Activated T-cell treated with anti-CD3 and anti-CD28 coated beads for 1 hour (primary cell): ENCODE results near the gene DNAJC30.
"Not testable (repeated sequence)": the region's sequence is repeated elsewhere in the genome, so short reads cannot be mapped to it uniquely, and the experiment has no call there.

Experiments
- DNase-seq: peaks from one replicate; pipeline ENCODE4 v3.0.0-alpha.2; 2020; ENCODE audit warnings: low read depth

Gene DNAJC30

GRCh38 chr7:73683056-73683787, at the start of gene DNAJC30, which contains the start of gene BUD23:
DNAJC30 (minus strand) TSS chr7:73683453; CDS start chr7:73683423, 30 bp downstream.
BUD23 (plus strand) TSS chr7:73683597; CDS start chr7:73683626, 29 bp downstream.
- DNase-seq, result peak; percentile 97

GRCh38 chr7:73732397-73732796, 49.1 kb upstream of the DNAJC30 start:
- no peak for DNase-seq

- no peak for DNase-seq
Observed at GRCh38 chr7:73730485-73730884, 47.2 kb upstream of the DNAJC30 start.

GRCh38 chr7:73728551-73728950, 45.3 kb upstream of the DNAJC30 start:
- no peak for DNase-seq

GRCh38 chr7:73727952-73728351, 44.7 kb upstream of the DNAJC30 start:
- DNase-seq, result no peak

GRCh38 chr7:73726083-73726466, 42.8 kb upstream of the DNAJC30 start:
- DNase-seq, result no peak

GRCh38 chr7:73723813-73724212, 40.6 kb upstream of the DNAJC30 start:
- no peak for DNase-seq

GRCh38 chr7:73722785-73723184, 39.5 kb upstream of the DNAJC30 start:
- no peak for DNase-seq

GRCh38 chr7:73722182-73722581, 38.9 kb upstream of the DNAJC30 start:
- DNase-seq, result not testable (repeated sequence)

GRCh38 chr7:73721377-73721817, 38.1 kb upstream of the DNAJC30 start:
- no peak for DNase-seq

GRCh38 chr7:73720443-73720842, 37.2 kb upstream of the DNAJC30 start:
- DNase-seq, result not testable (repeated sequence)

- no peak for DNase-seq
Observed at GRCh38 chr7:73719806-73720169, 36.5 kb upstream of the DNAJC30 start.

GRCh38 chr7:73718905-73719805, 35.9 kb upstream of the DNAJC30 start, which contains the start of gene STX1A:
STX1A (minus strand) TSS chr7:73719669; CDS start chr7:73719631, 38 bp downstream.
- DNase-seq, result peak; percentile 55

- no peak for DNase-seq
Observed at GRCh38 chr7:73718438-73718881, 35.2 kb upstream of the DNAJC30 start.

- peak; percentile 60 for DNase-seq
Observed at GRCh38 chr7:73717991-73718405, 34.7 kb upstream of the DNAJC30 start.

- DNase-seq, result no peak
Observed at GRCh38 chr7:73717025-73717807, 34.0 kb upstream of the DNAJC30 start.

GRCh38 chr7:73716318-73716890, 33.2 kb upstream of the DNAJC30 start:
- DNase-seq, result no peak

- no peak for DNase-seq
Observed at GRCh38 chr7:73715648-73716317, 32.5 kb upstream of the DNAJC30 start.

- DNase-seq, result not testable (repeated sequence)
Observed at GRCh38 chr7:73713319-73713718, 30.1 kb upstream of the DNAJC30 start.

- no peak for DNase-seq
Observed at GRCh38 chr7:73712773-73713172, 29.5 kb upstream of the DNAJC30 start.

GRCh38 chr7:73708961-73709549, 25.8 kb upstream of the DNAJC30 start:
- DNase-seq, result no peak
